Osteoblast (primary cell): Measurements from ENCODE around the gene L3MBTL2. TPM values are rescaled to one million over a fixed set of nuclear protein-coding genes. Genes with fewer than 3 reads are reported as not detected.
A peak's percentile ranks its signal among the peaks of the same experiment; 100 is the strongest.

Experiments used
- DNase-seq: peaks from one replicate; pipeline ENCODE4 v3.0.0; 2011; ENCODE audit warnings: low spot score, mixed read lengths; ENCODE audit not compliant: insufficient read length; ENCODE audit errors: missing footprints
- H2AFZ ChIP-seq: 2 replicates; pipeline ENCODE4 v1.6.0; 2011; ENCODE audit warnings: mild to moderate bottlenecking, low read length
- H3K27ac ChIP-seq: 2 replicates; pipeline ENCODE4 v1.5.1; 2011; ENCODE audit warnings: mild to moderate bottlenecking, low read depth, low read length, moderate library complexity
- H3K27me3 ChIP-seq: 2 replicates; pipeline ENCODE4 v1.6.0; 2012; ENCODE audit warnings: mild to moderate bottlenecking, control low read depth, inconsistent platforms, low read length, moderate library complexity; ENCODE audit not compliant: insufficient read depth
- H3K36me3 ChIP-seq: 2 replicates; pipeline ENCODE4 v1.5.1; 2011; ENCODE audit warnings: mild to moderate bottlenecking, low read length, control low read depth, moderate library complexity; ENCODE audit not compliant: insufficient read depth
- H3K4me1 ChIP-seq: 2 replicates; pipeline ENCODE4 v1.5.1; 2011; ENCODE audit warnings: mild to moderate bottlenecking, low read length, control low read depth, moderate library complexity; ENCODE audit not compliant: insufficient read depth
- H3K4me2 ChIP-seq: 2 replicates; pipeline ENCODE4 v1.6.0; 2011; ENCODE audit warnings: mild to moderate bottlenecking, low read length; ENCODE audit not compliant: insufficient read depth
- H3K4me3 ChIP-seq: fragments of 200-600 bp; sonication (generic); 3 replicates; pipeline ENCODE4 v1.5.1; 2012; ENCODE audit warnings: mild to moderate bottlenecking, low read length, inconsistent platforms; ENCODE audit not compliant: insufficient read depth
- H3K79me2 ChIP-seq: 2 replicates; pipeline ENCODE4 v1.6.0; 2012; ENCODE audit warnings: mild to moderate bottlenecking, low read length, control low read depth, inconsistent platforms; ENCODE audit not compliant: insufficient read depth
- H3K9me3 ChIP-seq: 2 replicates; pipeline ENCODE4 v1.5.1; 2011; ENCODE audit warnings: low read depth, low read length, control low read depth
- H4K20me1 ChIP-seq: 2 replicates; pipeline ENCODE4 v1.6.0; 2012; ENCODE audit warnings: mild to moderate bottlenecking, low read length, control low read depth; ENCODE audit not compliant: insufficient read depth
- total RNA-seq: library from RNA; depleted of rRNA; stranded (reverse); fragments of >200 nt; gene quantifications from 2 replicates; pipeline ENCODE4 v1.2.3, GENCODE V29; 2012
- TF ChIP-seq, protein P1 (sequence below): IDR thresholded peaks from 2 replicates; pipeline ENCODE4 v1.5.1; 2011; ENCODE audit warnings: mild to moderate bottlenecking, low read depth, low read length, moderate library complexity; ENCODE audit errors: extremely low read depth

The L3MBTL2 gene
- total RNA-seq, 1 donor: 22.8 TPM

DNA sequence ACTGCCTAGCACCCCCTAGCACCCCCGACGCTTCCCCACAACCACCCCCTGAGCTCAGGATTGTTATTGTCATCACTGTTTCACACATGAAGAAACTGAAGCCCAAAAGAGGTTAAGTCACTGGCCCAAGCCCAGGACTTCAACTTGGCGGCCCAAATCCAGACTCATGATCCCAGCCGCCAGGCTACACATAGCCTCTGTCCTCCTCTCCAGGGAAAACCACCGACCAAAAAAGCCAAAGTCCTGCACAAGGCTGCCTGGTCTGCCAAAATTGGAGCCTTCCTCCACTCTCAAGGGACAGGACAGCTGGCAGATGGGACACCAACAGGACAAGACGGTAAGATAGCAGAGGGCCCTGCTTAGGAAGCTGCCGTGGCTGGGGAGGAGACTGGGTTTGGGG, 10.8 kb downstream of the L3MBTL2 start:
- Histone ChIP-seq H3K4me2 (no peak overlapping the region), H3K9me3 (no peaks in the 10 kb centered on the region), H3K4me3 (no peak overlapping the region), H3K4me1 (peaks cover 9% of the 10 kb centered on the region), H4K20me1 (no peaks in the 10 kb centered on the region), H3K27ac (no peak overlapping the region), H2AFZ (no peak overlapping the region), H3K27me3 (no peaks in the 10 kb centered on the region), H3K36me3 (peaks cover 29% of the 10 kb centered on the region), H3K79me2 (no peaks in the 10 kb centered on the region)
- DNase-seq: no peak
- TF ChIP-seq, protein P1, sequence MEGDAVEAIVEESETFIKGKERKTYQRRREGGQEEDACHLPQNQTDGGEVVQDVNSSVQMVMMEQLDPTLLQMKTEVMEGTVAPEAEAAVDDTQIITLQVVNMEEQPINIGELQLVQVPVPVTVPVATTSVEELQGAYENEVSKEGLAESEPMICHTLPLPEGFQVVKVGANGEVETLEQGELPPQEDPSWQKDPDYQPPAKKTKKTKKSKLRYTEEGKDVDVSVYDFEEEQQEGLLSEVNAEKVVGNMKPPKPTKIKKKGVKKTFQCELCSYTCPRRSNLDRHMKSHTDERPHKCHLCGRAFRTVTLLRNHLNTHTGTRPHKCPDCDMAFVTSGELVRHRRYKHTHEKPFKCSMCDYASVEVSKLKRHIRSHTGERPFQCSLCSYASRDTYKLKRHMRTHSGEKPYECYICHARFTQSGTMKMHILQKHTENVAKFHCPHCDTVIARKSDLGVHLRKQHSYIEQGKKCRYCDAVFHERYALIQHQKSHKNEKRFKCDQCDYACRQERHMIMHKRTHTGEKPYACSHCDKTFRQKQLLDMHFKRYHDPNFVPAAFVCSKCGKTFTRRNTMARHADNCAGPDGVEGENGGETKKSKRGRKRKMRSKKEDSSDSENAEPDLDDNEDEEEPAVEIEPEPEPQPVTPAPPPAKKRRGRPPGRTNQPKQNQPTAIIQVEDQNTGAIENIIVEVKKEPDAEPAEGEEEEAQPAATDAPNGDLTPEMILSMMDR: no peak

GRCh38 chr22:41216984-41217383, 11.9 kb downstream of the L3MBTL2 start:
- peak overlapping the region; percentile 72 for H3K27ac ChIP-seq

DNA sequence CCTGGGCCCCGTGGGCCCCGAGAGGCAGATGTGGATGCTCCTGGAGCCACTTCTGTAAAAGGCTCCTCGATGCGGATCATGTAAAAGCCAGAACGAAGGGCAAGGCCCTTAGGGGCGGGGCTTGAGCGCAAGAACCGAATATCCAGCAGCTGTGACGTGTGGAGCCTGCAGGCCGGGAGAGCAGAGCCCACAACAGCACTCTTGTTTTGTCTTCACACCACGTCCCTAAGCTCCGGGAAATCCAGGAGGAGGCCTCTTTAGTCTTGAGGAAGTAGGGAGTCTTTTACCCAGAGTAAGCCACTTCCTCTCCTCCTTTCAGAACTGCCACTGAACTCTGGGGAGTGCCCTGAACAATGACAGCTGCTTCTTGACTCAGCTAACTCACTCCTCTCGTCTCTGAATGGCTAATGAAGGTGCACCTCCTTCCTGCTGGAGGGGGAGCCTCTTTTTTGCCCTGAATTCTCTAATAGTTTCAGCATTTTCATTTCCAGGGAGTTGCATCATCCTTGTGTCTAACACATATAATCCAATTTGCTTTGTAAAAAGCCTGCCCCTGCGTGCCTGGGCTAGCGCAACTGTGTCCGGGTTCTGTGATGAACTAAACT, 12.5 kb downstream of the L3MBTL2 start:
- no peaks in the 10 kb centered on the region for H3K27me3 ChIP-seq
- H3K4me1 ChIP-seq: peaks cover 9% of the 10 kb centered on the region
- H2AFZ ChIP-seq: peak overlapping the region; percentile 88
- H4K20me1 ChIP-seq: no peaks in the 10 kb centered on the region
- peak overlapping the region; percentile 72 for H3K27ac ChIP-seq
- H3K4me2 ChIP-seq: peak overlapping the region; percentile 79
- peaks cover 36% of the 10 kb centered on the region for H3K36me3 ChIP-seq
- TF ChIP-seq, protein P1: no peak
- H3K9me3 ChIP-seq: no peaks in the 10 kb centered on the region
- peak overlapping the region; percentile 59 for H3K4me3 ChIP-seq
- H3K79me2 ChIP-seq: no peaks in the 10 kb centered on the region
- peak; percentile 91 for DNase-seq

More at GRCh38 chr22:41216984-41217383, 11.9 kb downstream of the L3MBTL2 start:
- peak overlapping the region; percentile 88 for H2AFZ ChIP-seq
- DNase-seq: peak; percentile 86
- peaks cover 36% of the 10 kb centered on the region for H3K36me3 ChIP-seq
- no peaks in the 10 kb centered on the region for H3K9me3 ChIP-seq
- H3K4me1 ChIP-seq: peaks cover 9% of the 10 kb centered on the region
- no peaks in the 10 kb centered on the region for H4K20me1 ChIP-seq
- TF ChIP-seq, protein P1: no peak
- H3K4me3 ChIP-seq: peak overlapping the region; percentile 59
- H3K79me2 ChIP-seq: no peaks in the 10 kb centered on the region
- no peaks in the 10 kb centered on the region for H3K27me3 ChIP-seq
- H3K4me2 ChIP-seq: peak overlapping the region; percentile 79

DNA sequence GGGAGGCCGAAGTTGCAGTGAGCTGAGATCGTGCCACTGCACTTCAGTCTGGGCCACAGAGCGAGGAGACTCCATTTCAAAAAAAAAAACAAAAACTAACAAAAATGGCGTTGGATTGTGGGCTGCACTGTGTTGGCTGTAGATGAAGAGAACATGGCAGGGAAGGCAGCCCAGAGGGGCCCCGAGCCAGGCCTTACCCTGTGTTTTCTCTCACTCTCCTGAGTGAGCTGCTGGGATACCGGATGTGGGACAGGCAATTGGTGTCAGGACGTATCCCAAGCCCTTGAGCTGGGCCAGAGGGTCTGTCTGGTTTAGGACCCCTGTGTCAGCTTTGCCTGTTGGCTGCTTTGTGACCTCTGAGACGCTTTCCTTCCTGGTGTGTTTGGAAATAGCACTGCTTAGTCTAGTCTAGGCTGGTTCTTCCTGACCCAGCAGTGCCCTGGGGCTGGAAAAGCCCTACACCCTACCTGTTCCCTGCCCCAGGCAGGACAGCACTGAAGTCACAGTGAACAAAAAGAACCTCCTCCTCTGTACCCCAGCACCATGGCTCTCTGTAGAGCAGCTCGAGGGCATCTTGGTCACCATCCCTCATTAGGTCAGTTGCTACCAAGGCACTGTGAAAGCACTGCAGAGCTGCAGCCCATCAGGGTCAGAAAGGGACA, 17.9 kb downstream of the L3MBTL2 start:
- no peak overlapping the region for H2AFZ ChIP-seq
- TF ChIP-seq, protein P1: no peak
- H3K36me3 ChIP-seq: peaks cover 57% of the 10 kb centered on the region
- H4K20me1 ChIP-seq: no peaks in the 10 kb centered on the region
- H3K9me3 ChIP-seq: no peaks in the 10 kb centered on the region
- no peak overlapping the region for H3K4me3 ChIP-seq
- peaks cover under 1% of the 10 kb centered on the region for H3K4me1 ChIP-seq
- no peak overlapping the region for H3K27ac ChIP-seq
- no peak overlapping the region for H3K4me2 ChIP-seq
- DNase-seq: peak; percentile 63
- no peaks in the 10 kb centered on the region for H3K79me2 ChIP-seq
- no peaks in the 10 kb centered on the region for H3K27me3 ChIP-seq
